ENCODE data around the gene SLC48A1. TPM values are rescaled to one million over a fixed set of nuclear protein-coding genes. Genes with fewer than 3 reads are reported as not detected.
A peak's percentile ranks its signal among the peaks of the same experiment; 100 is the strongest.

SLC48A1 gene
- total and polyA plus RNA-seq, 2 donors (not counting 3 experiments of a cell fraction or from before 2014, with no cell fraction given), result 17.3 to 20.3 TPM

- dilution Hi-C loops (cut with MboI; ENCODE audit: extremely low pct_ligation_motif_present, low sequenced_read_pairs) (no loop called here), intact Hi-C loops (cut with micrococcal nuclease) (no loop called here)
- Histone ChIP-seq H3K27me3 (ENCODE audit: control insufficient read depth in 2 of 2, insufficient read depth in 2 of 2, low read length in 2 of 2) (no peaks in the 10 kb centered on the region), H3K27ac (ENCODE audit: insufficient read depth, low read depth, low read length) (no peak overlapping the region), H3K4me1 (ENCODE audit: control insufficient read depth, extremely low read depth, insufficient read depth, low read length) (peaks cover 22% of the 10 kb centered on the region), H2AFZ (ENCODE audit: low read depth, low read length) (no peak overlapping the region), H3K9ac (replicated peaks; ENCODE audit: extremely low read depth, insufficient read depth, low read length) (no peak overlapping the region), H3K9me3 (replicated peaks; ENCODE audit: control insufficient read depth, insufficient read depth, low read length) (no peaks in the 10 kb centered on the region), H3K4me2 (ENCODE audit: insufficient read depth, low read length) (no peak overlapping the region), H3K9me1 (replicated peaks; ENCODE audit: control insufficient read depth, extremely low read depth, insufficient read depth, low read length) (no peaks in the 10 kb centered on the region), H3K36me3 (ENCODE audit: control insufficient read depth in 2 of 2, extremely low read depth in 1 of 2, insufficient read depth in 2 of 2, low read length in 2 of 2) (no peaks in the 10 kb centered on the region), H3K79me2 (ENCODE audit: control insufficient read depth, insufficient read depth, low read length) (peaks cover 11% of the 10 kb centered on the region), H3K4me3 (replicated peaks in 1 of 3; ENCODE audit: insufficient read depth in 1 of 3, low read depth in 1 of 3, low read length in 3 of 3) (no peak overlapping the region), H4K20me1 (replicated peaks; ENCODE audit: control insufficient read depth, extremely low read depth, insufficient read depth, low read length) (no peaks in the 10 kb centered on the region)
- TF ChIP-seq JUN (IDR thresholded peaks at IDR 0.05; ENCODE audit: borderline replicate concordance, insufficient read depth, insufficient read length, low read depth) (no peak), POLR2A (IDR thresholded peaks at IDR 0.05; ENCODE audit: low read depth, low read length) (no peak), CTCF (IDR thresholded peaks at IDR 0.05; ENCODE audit: extremely low read depth in 1 of 2, insufficient read depth in 1 of 2, low read depth in 1 of 2, low read length in 2 of 2) (no peak), EZH2 (IDR thresholded peaks at IDR 0.05; ENCODE audit: borderline replicate concordance, low read depth, low read length, severe bottlenecking) (no peak), MYC (IDR thresholded peaks at IDR 0.05; ENCODE audit: low read depth, low read length) (no peak), POLR2AphosphoS5 (IDR thresholded peaks at IDR 0.05; ENCODE audit: insufficient read depth, low read depth, low read length) (no peak), FOS (IDR thresholded peaks at IDR 0.05; ENCODE audit: borderline replicate concordance, insufficient read depth, low read length) (no peak), GATA2 (IDR thresholded peaks at IDR 0.05; ENCODE audit: insufficient read depth, insufficient read length, low read depth, low read length) (no peak)
- TF ChIP-seq, protein P1, sequence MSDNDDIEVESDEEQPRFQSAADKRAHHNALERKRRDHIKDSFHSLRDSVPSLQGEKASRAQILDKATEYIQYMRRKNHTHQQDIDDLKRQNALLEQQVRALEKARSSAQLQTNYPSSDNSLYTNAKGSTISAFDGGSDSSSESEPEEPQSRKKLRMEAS (IDR thresholded peaks at IDR 0.05; ENCODE audit: insufficient read depth, insufficient read length), result no peak
- CTCF ChIA-PET, result interaction anchor here (2.3 to 7.8 kb wide), 2 partner anchors 12 to 14 kb away, joined by 8 to 246 read pairs; no protein-coding TSS in a partner anchor
- BruUV-seq (replicated peaks), result no TSS peak
- POLR2A ChIA-PET, result no interaction called here
- peak; percentile 8 for FAIRE-seq
- no peak for DNase-seq (ENCODE audit: low read depth, low spot score)
Measured at GRCh38 chr12:47823422-47824086, 50.5 kb downstream of the SLC48A1 start.

Data from endothelial cell of umbilical vein (primary cell).